IMR-90 (cell line): ENCODE measurements around the gene SPON1. TPM values are rescaled to one million over a fixed set of nuclear protein-coding genes. Genes with fewer than 3 reads are reported as not detected.

Experiments
- ATAC-seq: fragments of 200-7000 bp; cut with Tn5 transposase; 2 replicates; pipeline ENCODE4 v1.9.1; 2020; ENCODE audit warnings: low read depth, mild to moderate bottlenecking, moderate library complexity
- BruUV-seq: library from RNA; stranded (reverse); fragments of 400-500 nt; replicated peaks from 2 replicates; lab custom pipeline; 2021; lab: Mats Ljungman, UMichigan
- CTCF ChIA-PET: fragments of 300-600 bp; formaldehyde crosslinking; extraction: SDS; loops from one replicate; lab custom pipeline; 2021; ENCODE audit warnings: antibody characterized with exemption; lab: Yijun Ruan, JAX
- POLR2A ChIA-PET: fragments of 300-600 bp; sonication (Branson Sonifier 250); formaldehyde crosslinking; loops from one replicate; lab custom pipeline; 2022; ENCODE audit warnings: antibody characterized with exemption; ENCODE audit not compliant: unreplicated experiment; lab: Charles Lee
- DNase-seq: peaks from one replicate; pipeline ENCODE4 v3.0.0; 2013
- H2AFZ ChIP-seq: replicated peaks from 2 replicates; pipeline ENCODE3; 2013; ENCODE audit warnings: low read length, mild to moderate bottlenecking; ENCODE audit not compliant: poor library complexity
- H2AK5ac ChIP-seq: 2 replicates; pipeline ENCODE4 v1.6.1; 2013; ENCODE audit warnings: low read depth, low read length, inconsistent platforms
- H2AK9ac ChIP-seq: replicated peaks from 2 replicates; pipeline ENCODE3; 2013; ENCODE audit warnings: mild to moderate bottlenecking, low read depth, low read length, moderate library complexity; ENCODE audit not compliant: poor library complexity
- H2BK120ac ChIP-seq: 2 replicates; pipeline ENCODE4 v1.6.1; 2013; ENCODE audit warnings: low read depth, low read length, inconsistent platforms
- H2BK15ac ChIP-seq: 3 replicates; pipeline ENCODE4 v1.6.1; 2013; ENCODE audit warnings: low read depth, low read length, inconsistent platforms
- H2BK20ac ChIP-seq: 2 replicates; pipeline ENCODE4 v1.6.1; 2013; ENCODE audit warnings: low read depth, mild to moderate bottlenecking, inconsistent platforms, low read length, moderate library complexity
- H2BK5ac ChIP-seq: 2 replicates; pipeline ENCODE4 v1.6.1; 2013; ENCODE audit warnings: mild to moderate bottlenecking, low read depth, low read length, inconsistent platforms; ENCODE audit not compliant: poor library complexity, severe bottlenecking
- H3K14ac ChIP-seq: replicated peaks from 2 replicates; pipeline ENCODE4 v1.6.1; 2013; ENCODE audit warnings: low read depth, low read length, inconsistent platforms
- H3K18ac ChIP-seq: 2 replicates; pipeline ENCODE4 v1.6.1; 2013; ENCODE audit warnings: low read depth, low read length, control low read depth
- H3K23ac ChIP-seq: 2 replicates; pipeline ENCODE4 v1.6.1; 2013; ENCODE audit warnings: low read depth, low read length, inconsistent platforms
- H3K27ac ChIP-seq: 2 replicates; pipeline ENCODE4 v1.5.1; 2013; ENCODE audit warnings: mild to moderate bottlenecking, control low read depth, low read length; ENCODE audit not compliant: insufficient read depth
- H3K27me3 ChIP-seq: 2 replicates; pipeline ENCODE4 v1.6.1; 2013; ENCODE audit warnings: low read length; ENCODE audit not compliant: control insufficient read depth, insufficient read depth
- H3K36me3 ChIP-seq: 2 replicates; pipeline ENCODE4 v1.6.1; 2013; ENCODE audit warnings: low read length, mixed read lengths; ENCODE audit not compliant: control insufficient read depth, insufficient read depth
- H3K4ac ChIP-seq: 2 replicates; pipeline ENCODE4 v1.6.1; 2013; ENCODE audit warnings: low read depth, low read length, inconsistent platforms
- H3K4me1 ChIP-seq: 2 replicates; pipeline ENCODE4 v1.6.1; 2013; ENCODE audit warnings: low read length, mixed read lengths; ENCODE audit not compliant: control insufficient read depth, insufficient read depth
- H3K4me2 ChIP-seq: 2 replicates; pipeline ENCODE4 v1.6.1; 2013; ENCODE audit warnings: low read depth, mild to moderate bottlenecking, control low read depth, low read length, moderate library complexity
- H3K4me3 ChIP-seq: 2 replicates; pipeline ENCODE4 v1.5.1; 2013; ENCODE audit warnings: low read depth, mild to moderate bottlenecking, control low read depth, low read length, moderate library complexity; ENCODE audit not compliant: insufficient read depth
- H3K56ac ChIP-seq: 2 replicates; pipeline ENCODE4 v1.6.1; 2013; ENCODE audit warnings: low read length, inconsistent platforms; ENCODE audit not compliant: insufficient read depth; ENCODE audit errors: extremely low read depth
- H3K79me1 ChIP-seq, 2 experiments: 2 replicates each; pipeline ENCODE4 v1.6.1; 2013; ENCODE audit warnings: low read length in 2 of 2, inconsistent platforms in 1 of 2, low read depth in 1 of 2
- H3K9ac ChIP-seq: 2 replicates; pipeline ENCODE4 v1.6.1; 2013; ENCODE audit warnings: low read depth, low read length, control low read depth
- H3K9me1 ChIP-seq: 2 replicates; pipeline ENCODE4 v1.6.1; 2013; ENCODE audit warnings: low read length, inconsistent platforms; ENCODE audit not compliant: insufficient read depth
- H3K9me3 ChIP-seq: 2 replicates; pipeline ENCODE4 v1.6.1; 2013; ENCODE audit warnings: low read length; ENCODE audit not compliant: control insufficient read depth, insufficient read depth
- H4K20me1 ChIP-seq: 2 replicates; pipeline ENCODE4 v1.6.1; 2013; ENCODE audit warnings: low read length, inconsistent platforms; ENCODE audit not compliant: insufficient read depth
- H4K5ac ChIP-seq: 2 replicates; pipeline ENCODE4 v1.6.1; 2013; ENCODE audit warnings: mild to moderate bottlenecking, low read depth, low read length, control low read depth
- H4K8ac ChIP-seq, 2 experiments: 2 replicates each; pipeline ENCODE4 v1.6.1; 2013; ENCODE audit warnings: low read depth in 2 of 2, low read length in 2 of 2, control low read depth in 1 of 2, inconsistent platforms in 1 of 2
- H4K91ac ChIP-seq: 2 replicates; pipeline ENCODE4 v1.6.1; 2013; ENCODE audit warnings: low read depth, low read length, inconsistent platforms; ENCODE audit not compliant: insufficient read depth
- BHLHE40 ChIP-seq: fragments of 150-350 bp; IDR thresholded peaks from 2 replicates; pipeline ENCODE4 v1.6.1; 2016; ENCODE audit warnings: mild to moderate bottlenecking, low read depth, low read length
- CEBPB ChIP-seq: IDR thresholded peaks from 2 replicates; pipeline ENCODE4 v1.6.1; 2012; ENCODE audit warnings: low read depth, low read length, improper control_type of control experiment
- SMC3 ChIP-seq: fragments of 150-350 bp; IDR thresholded peaks from 2 replicates; pipeline ENCODE4 v1.6.1; 2016; ENCODE audit warnings: low read depth, mild to moderate bottlenecking, antibody characterized with exemption, low read length, moderate library complexity
- dilution Hi-C: fragments of 300-500 bp; cut with HindIII; formaldehyde crosslinking; loops from one replicate; pipeline ENCODE4 v1.14.3; 2018; ENCODE audit warnings: low sequenced_read_pairs; ENCODE audit not compliant: unreplicated experiment
- in situ Hi-C: fragments of 300-500 bp; cut with MboI; formaldehyde crosslinking; loops from 3 replicates; pipeline ENCODE4 v1.14.3; 2019; ENCODE audit warnings: low sequenced_read_pairs, inconsistent platforms, mixed read lengths
- intact Hi-C: fragments of 100-400 bp; cut with micrococcal nuclease; formaldehyde crosslinking; loops from 2 replicates; pipeline ENCODE4 v1.10.0; 2022
- polyA plus RNA-seq, 3 experiments: library from polyadenylated mRNA; depleted of rRNA; stranded (reverse); fragments of >200 nt; gene quantifications; 2 replicates each; pipeline ENCODE4 v1.2.3, GENCODE V29; 2012; ENCODE audit warnings: low replicate concordance in 1 of 3
- total RNA-seq: library from RNA; depleted of rRNA; stranded (reverse); fragments of >200 nt; gene quantifications from 2 replicates; pipeline ENCODE4 v1.2.3, GENCODE V29; 2012

Gene SPON1
- total and polyA plus RNA-seq, 2 of the 4 experiments (the other 2 are of a cell fraction): 0.62 to 0.72 TPM

DNA sequence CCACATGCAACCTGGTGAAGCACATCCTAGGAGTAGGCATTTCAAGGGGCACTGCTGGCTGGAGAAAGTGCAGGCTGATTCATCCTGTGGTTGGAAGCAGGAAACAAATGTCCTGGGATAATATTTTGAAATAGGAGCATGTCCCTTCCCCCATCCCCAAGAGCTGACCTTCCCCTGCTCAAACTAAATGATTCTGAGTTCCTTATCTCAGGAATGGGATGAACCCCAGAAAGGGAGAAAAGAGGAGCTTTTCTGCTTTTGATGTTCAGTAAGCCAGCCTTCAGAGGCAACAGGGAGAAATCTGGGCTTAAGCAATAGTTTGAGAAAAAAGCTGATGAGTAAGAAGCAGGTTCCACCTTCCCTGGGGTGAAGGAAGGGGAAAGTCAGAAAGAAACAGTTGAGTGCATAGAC is 19.5 kb upstream of the SPON1 start:
- no peak overlapping the region for H2BK15ac ChIP-seq
- H2BK120ac ChIP-seq: no peak overlapping the region
- dilution Hi-C loops: no loop called here
- BruUV-seq: no TSS peak
- no peak overlapping the region for H3K27ac ChIP-seq
- no peaks in the 10 kb centered on the region for H3K79me1 ChIP-seq
- no peak overlapping the region for H2AFZ ChIP-seq
- in situ Hi-C loops: no loop called here
- no peak overlapping the region for H3K18ac ChIP-seq
- H4K91ac ChIP-seq: no peak overlapping the region
- DNase-seq (peak; percentile 24), ATAC-seq (peak; percentile 54; the same call in 1 of the 2 replicates)
- H3K4me1 ChIP-seq: peaks cover 2% of the 10 kb centered on the region; the same call in 1 of the 2 replicates
- no peak overlapping the region for H4K5ac ChIP-seq
- CTCF ChIA-PET: no interaction called here
- H4K20me1 ChIP-seq: no peaks in the 10 kb centered on the region
- H3K4ac ChIP-seq: no peak overlapping the region
- H2AK5ac ChIP-seq: no peak overlapping the region
- no peak overlapping the region for H2BK20ac ChIP-seq
- H3K4me2 ChIP-seq: peak overlapping the region; percentile 21; the same call in 1 of the 2 replicates
- no peak overlapping the region for H3K14ac ChIP-seq
- H3K9me3 ChIP-seq: no peaks in the 10 kb centered on the region
- POLR2A ChIA-PET: no interaction called here
- no peaks in the 10 kb centered on the region for H3K36me3 ChIP-seq
- no peak overlapping the region for H3K9ac ChIP-seq
- intact Hi-C loops: no loop called here
- TF ChIP-seq BHLHE40 (no peak), CEBPB (peak; percentile 39; the same call in 1 of the 2 replicates), SMC3 (no peak)
- H2AK9ac ChIP-seq: no peak overlapping the region
- no peak overlapping the region for H2BK5ac ChIP-seq
- H3K9me1 ChIP-seq: peaks cover 4% of the 10 kb centered on the region; the same call in 1 of the 2 replicates
- H4K8ac ChIP-seq: no peak overlapping the region
- H3K4me3 ChIP-seq: no peak overlapping the region
- H3K23ac ChIP-seq: no peak overlapping the region
- no peaks in the 10 kb centered on the region; the same call in 1 of the 2 replicates for H3K27me3 ChIP-seq
- no peak overlapping the region for H3K56ac ChIP-seq
